A673 (cell line): ENCODE measurements around the gene CABP4. TPM values are rescaled to one million over a fixed set of nuclear protein-coding genes. Genes with fewer than 3 reads are reported as not detected.

Experiments
- BruUV-seq: library from RNA; stranded (reverse); fragments of 400-500 nt; replicated peaks from 2 replicates; lab custom pipeline; 2021; lab: Mats Ljungman, UMichigan
- CTCF ChIA-PET: fragments of 300-600 bp; sonication (Branson Sonifier 250); formaldehyde crosslinking; loops from one replicate; lab custom pipeline; 2022; ENCODE audit warnings: antibody characterized with exemption; lab: Charles Lee
- POLR2A ChIA-PET: fragments of 300-600 bp; sonication (Branson Sonifier 250); formaldehyde crosslinking; loops from one replicate; lab custom pipeline; 2022; ENCODE audit warnings: antibody characterized with exemption; ENCODE audit not compliant: low non-redundant PET; lab: Charles Lee
- DNase-seq: peaks from one replicate; pipeline ENCODE4 v3.0.0-alpha.2; 2015; ENCODE audit warnings: low spot score
- H3K27ac ChIP-seq: fragments of 200-600 bp; sonication (generic); 2 replicates; pipeline ENCODE4 v1.5.1; 2016; ENCODE audit warnings: mixed run types, low read depth, mild to moderate bottlenecking, mixed read lengths, antibody characterized with exemption, low read length; ENCODE audit not compliant: poor library complexity, severe bottlenecking
- H3K27me3 ChIP-seq: fragments of 200-600 bp; sonication (generic); replicated peaks from 2 replicates; pipeline ENCODE4 v1.6.1; 2017; ENCODE audit warnings: mixed run types, low read depth, mild to moderate bottlenecking, mixed read lengths, antibody characterized with exemption, low read length; ENCODE audit not compliant: insufficient read depth, poor library complexity
- H3K36me3 ChIP-seq: fragments of 200-600 bp; sonication (generic); 2 replicates; pipeline ENCODE4 v1.6.1; 2016; ENCODE audit warnings: mixed run types, mild to moderate bottlenecking, mixed read lengths, antibody characterized with exemption, low read length; ENCODE audit not compliant: insufficient read depth, poor library complexity, severe bottlenecking
- H3K4me1 ChIP-seq: fragments of 200-600 bp; sonication (generic); 2 replicates; pipeline ENCODE4 v1.6.1; 2017; ENCODE audit warnings: mixed run types, mild to moderate bottlenecking, mixed read lengths, antibody characterized with exemption, low read length; ENCODE audit not compliant: insufficient read depth, poor library complexity, severe bottlenecking
- H3K4me3 ChIP-seq: fragments of 200-600 bp; sonication (generic); 2 replicates; pipeline ENCODE4 v1.5.1; 2016; ENCODE audit warnings: low read depth, mixed run types, mild to moderate bottlenecking, mixed read lengths, low read length; ENCODE audit not compliant: poor library complexity, severe bottlenecking
- H3K9me3 ChIP-seq: fragments of 200-600 bp; sonication (generic); 2 replicates; pipeline ENCODE4 v1.6.1; 2016; ENCODE audit warnings: mixed run types, low read depth, mild to moderate bottlenecking, mixed read lengths, antibody characterized with exemption, low read length; ENCODE audit not compliant: poor library complexity, severe bottlenecking
- CTCF ChIP-seq: fragments of 300-800, 200-600 bp; sonication (generic); conservative IDR thresholded peaks from 2 replicates; pipeline ENCODE4 v1.5.1; 2017; ENCODE audit warnings: low read depth, mild to moderate bottlenecking, antibody characterized with exemption, low read length, moderate library complexity, mixed read lengths
- EZH2 ChIP-seq: fragments of 200-600 bp; sonication (generic); IDR thresholded peaks from 2 replicates; pipeline ENCODE4 v1.6.1; 2017; ENCODE audit warnings: borderline replicate concordance, low read depth, mild to moderate bottlenecking, mixed read lengths, antibody characterized with exemption, low read length; ENCODE audit not compliant: poor library complexity, severe bottlenecking
- intact Hi-C: fragments of 100-400 bp; cut with micrococcal nuclease; formaldehyde crosslinking; loops from one replicate; pipeline ENCODE4 v1.10.0; 2022; ENCODE audit not compliant: unreplicated experiment
- total RNA-seq: library from RNA; stranded (reverse); gene quantifications from 2 replicates; pipeline ENCODE4 v1.2.3, GENCODE V29; 2021

Gene CABP4
- total RNA-seq, 1 experiment from 2014 or later: not detected

DNA sequence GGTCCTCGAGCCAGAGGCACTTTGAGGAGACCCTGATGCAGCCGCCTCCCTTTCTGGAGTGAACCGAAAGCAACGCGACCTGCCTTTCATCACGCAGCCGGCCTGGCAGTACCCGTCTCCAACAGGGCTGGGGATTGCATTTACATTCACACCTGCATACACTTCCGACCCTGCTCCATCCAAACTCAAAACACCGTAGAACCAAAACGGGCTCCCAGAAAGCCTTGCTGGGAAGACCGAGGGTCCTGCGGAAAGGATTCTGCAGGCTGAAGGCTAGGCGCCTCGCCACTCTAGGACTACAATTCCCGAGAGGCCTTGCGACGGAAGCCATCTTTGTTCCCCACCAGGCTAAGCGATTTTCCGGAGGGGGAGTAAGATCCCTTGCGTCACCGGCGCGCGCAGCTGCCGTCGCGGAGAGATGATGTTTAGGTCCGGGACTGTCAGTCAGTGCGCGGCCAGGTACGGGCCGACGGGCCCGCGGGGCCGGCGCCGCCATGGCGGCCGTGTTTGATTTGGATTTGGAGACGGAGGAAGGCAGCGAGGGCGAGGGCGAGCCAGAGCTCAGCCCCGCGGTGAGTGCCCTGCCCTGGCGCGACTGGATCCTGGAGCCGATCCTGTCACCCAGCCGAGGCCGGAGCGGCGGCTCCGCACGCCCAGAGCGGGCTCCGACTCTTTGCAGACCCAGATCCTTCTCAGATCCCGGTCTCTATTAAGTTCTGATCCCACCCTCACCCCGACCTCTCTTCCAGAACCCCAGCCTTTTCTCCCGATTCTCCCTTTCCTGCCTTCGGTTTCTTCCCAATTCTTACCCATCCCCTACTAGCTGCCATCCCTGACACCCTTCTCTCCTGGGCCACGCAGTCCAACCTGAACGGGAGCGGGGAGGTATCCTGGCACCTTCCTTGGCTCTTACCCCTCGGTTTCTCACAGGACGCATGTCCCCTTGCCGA lies 26.8 kb upstream of the CABP4 start, which contains the start of gene RPS6KB2:
TSS of gene RPS6KB2 (plus strand) at position 443 of the 950 bp plus-strand sequence. CDS start at position 495, 52 bp downstream.
- H3K4me1 ChIP-seq: peaks cover 11% of the 10 kb centered on the region
- no TSS peak for BruUV-seq
- POLR2A ChIA-PET: no interaction called here
- peaks cover 8% of the 10 kb centered on the region for H3K36me3 ChIP-seq
- peak; percentile 99 for DNase-seq
- H3K4me3 ChIP-seq: peak within 1 kb of the TSS; percentile 74
- intact Hi-C loops: no loop called here
- no peaks in the 10 kb centered on the region for H3K9me3 ChIP-seq
- CTCF ChIA-PET: no interaction called here
- peak within 1 kb of the TSS; percentile 78 for H3K27ac ChIP-seq
- TF ChIP-seq CTCF (no peak), EZH2 (no peak)
- no peaks in the 10 kb centered on the region for H3K27me3 ChIP-seq

DNA sequence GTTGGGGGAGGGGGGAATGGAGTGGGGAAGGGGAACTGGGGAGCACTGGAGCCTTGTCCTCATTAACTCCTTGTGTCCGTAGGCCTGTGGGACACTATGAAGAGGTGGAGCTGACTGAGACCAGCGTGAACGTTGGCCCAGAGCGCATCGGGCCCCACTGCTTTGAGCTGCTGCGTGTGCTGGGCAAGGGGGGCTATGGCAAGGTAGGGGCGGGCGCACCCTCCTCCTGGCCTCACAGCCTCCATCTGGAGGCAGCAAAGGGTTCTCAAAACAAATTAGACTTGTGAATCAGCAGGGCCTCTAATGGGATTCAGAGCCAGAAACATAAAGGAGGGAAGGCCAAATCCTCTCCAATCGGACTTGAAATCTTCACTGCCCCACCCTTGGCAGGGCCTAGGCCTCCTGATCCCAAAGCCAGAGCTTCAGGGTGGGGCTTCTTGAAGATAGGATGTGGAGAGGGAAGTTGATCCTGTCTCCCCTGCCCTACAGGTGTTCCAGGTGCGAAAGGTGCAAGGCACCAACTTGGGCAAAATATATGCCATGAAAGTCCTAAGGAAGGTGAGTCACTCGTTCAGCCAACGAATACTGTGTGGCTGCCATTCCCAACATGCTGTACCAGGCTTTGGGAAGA lies 26.0 kb upstream of the CABP4 start:
- Histone ChIP-seq H3K36me3 (peaks cover 15% of the 10 kb centered on the region), H3K4me1 (peaks cover 11% of the 10 kb centered on the region), H3K27ac (peak overlapping the region; percentile 78), H3K9me3 (no peaks in the 10 kb centered on the region), H3K4me3 (peak overlapping the region; percentile 74), H3K27me3 (no peaks in the 10 kb centered on the region)
- TF ChIP-seq EZH2: no peak
- TF ChIP-seq CTCF: no peak
- BruUV-seq: TSS peak; percentile 46
- DNase-seq: no peak
- intact Hi-C loops: no loop called here
- POLR2A ChIA-PET: interaction anchor here (0.6 kb wide), 1 partner anchor 54 kb away, joined by 7 read pairs; the partner anchor contains the start of gene AIP
- CTCF ChIA-PET: no interaction called here

DNA sequence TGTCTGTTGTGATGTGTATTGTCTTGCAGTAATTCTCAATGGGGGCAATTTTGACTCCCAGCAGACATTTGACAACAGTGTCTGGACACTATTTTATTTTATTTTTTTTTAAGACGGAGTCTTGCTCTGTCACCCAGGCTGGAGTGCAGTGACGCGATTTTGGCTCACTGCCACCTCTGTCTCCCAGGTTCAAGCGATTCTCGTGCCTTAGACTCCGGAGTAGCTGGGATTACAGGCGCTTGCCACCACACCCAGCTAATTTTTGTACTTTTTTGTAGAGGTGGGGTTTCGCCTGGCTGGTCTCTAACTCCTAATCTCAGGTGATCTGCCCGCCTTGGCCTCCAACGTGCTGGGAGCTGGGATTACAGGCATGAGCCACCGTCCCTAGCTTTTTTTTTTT lies 25.4 kb upstream of the CABP4 start:
- intact Hi-C loops: no loop called here
- no peak overlapping the region for H3K4me3 ChIP-seq
- H3K27me3 ChIP-seq: no peaks in the 10 kb centered on the region
- no peak for TF ChIP-seq CTCF
- TF ChIP-seq EZH2: no peak
- BruUV-seq: no TSS peak
- H3K27ac ChIP-seq: no peak overlapping the region
- no peaks in the 10 kb centered on the region for H3K9me3 ChIP-seq
- DNase-seq: no peak
- H3K36me3 ChIP-seq: peaks cover 20% of the 10 kb centered on the region
- ChIA-PET CTCF (no interaction called here), POLR2A (interaction anchor here (0.6 kb wide), 1 partner anchor 53 kb away, joined by 7 read pairs; the partner anchor contains the start of gene AIP)
- H3K4me1 ChIP-seq: peaks cover 11% of the 10 kb centered on the region
